HepG2 (cell line): ENCODE measurements around the gene MAPK8.

Experiments
- CTCF ChIP-seq: sonication (generic); formaldehyde crosslinking; IDR thresholded peaks from 2 replicates; pipeline ENCODE4 v1.5.0; 2020; ENCODE audit warnings: mild to moderate bottlenecking, missing genetic modification reagents, moderate library complexity
- EP300 ChIP-seq, 3 experiments: sonication (generic) in 1 of 3; formaldehyde crosslinking in 1 of 3; IDR thresholded peaks; 2 replicates each; pipeline versions ENCODE4 v1.5.1 to v1.6.1; 2011 to 2020; ENCODE audit warnings: low read depth in 2 of 3, low read length in 2 of 3, borderline replicate concordance in 1 of 3, improper control_type of control experiment in 1 of 3, mild to moderate bottlenecking in 1 of 3, missing genetic modification reagents in 1 of 3, moderate library complexity in 1 of 3
- EZH2 ChIP-seq: conservative IDR thresholded peaks from 2 replicates; pipeline ENCODE4 v1.6.1; 2012; ENCODE audit warnings: mild to moderate bottlenecking, low read depth, low read length, moderate library complexity
- HIC2 ChIP-seq: sonication (generic); formaldehyde crosslinking; IDR thresholded peaks from 2 replicates; pipeline ENCODE4 v1.9.0; 2022; ENCODE audit warnings: low read depth, missing genetic modification reagents
- MTF1 ChIP-seq: sonication (generic); formaldehyde crosslinking; IDR thresholded peaks from 2 replicates; pipeline ENCODE4 v1.5.0; 2020; ENCODE audit warnings: missing genetic modification reagents
- MXI1 ChIP-seq: IDR thresholded peaks from 3 replicates; pipeline ENCODE4 v1.6.1; 2012; ENCODE audit warnings: low read depth, low read length, inconsistent platforms, borderline replicate concordance
- NFKB2 ChIP-seq: sonication (generic); formaldehyde crosslinking; IDR thresholded peaks from 2 replicates; pipeline ENCODE4 v1.4.0; 2020; ENCODE audit warnings: missing genetic modification reagents, borderline replicate concordance
- SNAI1 ChIP-seq: sonication (generic); formaldehyde crosslinking; IDR thresholded peaks from 2 replicates; pipeline ENCODE4 v1.5.0; 2020; ENCODE audit warnings: mild to moderate bottlenecking, missing genetic modification reagents, borderline replicate concordance
- XBP1 ChIP-seq: sonication (generic); formaldehyde crosslinking; IDR thresholded peaks from 2 replicates; pipeline ENCODE4 v1.5.0; 2020; ENCODE audit warnings: missing genetic modification reagents

- TF ChIP-seq NFKB2 (CRISPR knock-in tag): no peak
- no peak for TF ChIP-seq XBP1 (CRISPR knock-in tag)
- no peak for TF ChIP-seq EZH2
- TF ChIP-seq MXI1: no peak
- TF ChIP-seq MTF1 (CRISPR knock-in tag): no peak
- no peak for TF ChIP-seq CTCF
- TF ChIP-seq SNAI1 (CRISPR knock-in tag): no peak
- TF ChIP-seq HIC2: no peak
- no peak for TF ChIP-seq EP300 (IDR thresholded peaks at IDR 0.05; ENCODE audit: low read depth in 2 of 2, low read length in 2 of 2)
- TF ChIP-seq EP300 (CRISPR knock-in tag; IDR thresholded peaks at IDR 0.05; ENCODE audit: borderline replicate concordance): no peak
Observed at GRCh38 chr10:48322017-48322416, 15.5 kb downstream of the MAPK8 start.
